Measurements from ENCODE around the gene SLA2. TPM values are rescaled to one million over a fixed set of nuclear protein-coding genes. Genes with fewer than 3 reads are reported as not detected.

Gene SLA2
- total RNA-seq, 2 donors from 2014 or later = 0.44 to 0.68 TPM

GRCh38 chr20:36654506-36654905 is 8.5 kb upstream of the SLA2 start:
- Mint-ChIP-seq H3K9me3 (no peaks in the 10 kb centered on the region), H3K27me3 (ENCODE audit: insufficient read depth) (no peaks in the 10 kb centered on the region), H3K36me3 (ENCODE audit: low read depth) (peaks cover 23% of the 10 kb centered on the region), H3K4me1 (no peaks in the 10 kb centered on the region), H3K27ac (no peak overlapping the region), H3K4me3 (no peak overlapping the region)
- Histone ChIP-seq H3K9ac (ENCODE audit: extremely low read depth, low read length, poor library complexity, severe bottlenecking) (no peak overlapping the region), H3K27me3 (ENCODE audit: control insufficient read depth, insufficient read depth, low read length, poor library complexity, severe bottlenecking) (no peaks in the 10 kb centered on the region), H3K27ac (ENCODE audit: low read depth, low read length) (no peak overlapping the region), H3K4me3 (ENCODE audit: low read length) (no peak overlapping the region), H3K36me3 (ENCODE audit: control insufficient read depth, insufficient read depth, low read length) (peaks cover 5% of the 10 kb centered on the region), H3K4me1 (ENCODE audit: control insufficient read depth, insufficient read depth, low read length) (no peaks in the 10 kb centered on the region), H3K9me3 (ENCODE audit: control insufficient read depth, low read length) (no peaks in the 10 kb centered on the region)
- no peak for DNase-seq
- no peak for TF ChIP-seq CTCF (conservative IDR thresholded peaks at IDR 0.05)
- 89 to 90% methylated on average over 8 of the region's 8 CpGs for WGBS, 2 experiments (ENCODE audit: insufficient coverage in 1 of 2, insufficient read length in 1 of 2)

GRCh38 chr20:36653456-36653855 is 7.5 kb upstream of the SLA2 start:
- no peaks in the 10 kb centered on the region for H3K27me3 ChIP-seq (ENCODE audit: control insufficient read depth, insufficient read depth, low read length, poor library complexity, severe bottlenecking)
- no peaks in the 10 kb centered on the region for H3K9me3 ChIP-seq (ENCODE audit: control insufficient read depth, low read length)
- Mint-ChIP-seq H3K27ac (no peak overlapping the region), H3K9me3 (no peaks in the 10 kb centered on the region), H3K4me3 (no peak overlapping the region), H3K27me3 (ENCODE audit: insufficient read depth) (no peaks in the 10 kb centered on the region), H3K4me1 (no peaks in the 10 kb centered on the region), H3K36me3 (ENCODE audit: low read depth) (peaks cover 20% of the 10 kb centered on the region)
- H3K4me3 ChIP-seq (ENCODE audit: low read length) = no peak overlapping the region
- H3K36me3 ChIP-seq (ENCODE audit: control insufficient read depth, insufficient read depth, low read length) = peaks cover 5% of the 10 kb centered on the region
- no peak overlapping the region for H3K27ac ChIP-seq (ENCODE audit: low read depth, low read length)
- H3K4me1 ChIP-seq (ENCODE audit: control insufficient read depth, insufficient read depth, low read length) = no peaks in the 10 kb centered on the region
- no peak for TF ChIP-seq CTCF (conservative IDR thresholded peaks at IDR 0.05)
- H3K9ac ChIP-seq (ENCODE audit: extremely low read depth, low read length, poor library complexity, severe bottlenecking) = no peak overlapping the region
- 94 to 95% methylated on average over 8 to 9 of the region's 9 CpGs for WGBS, 2 experiments (ENCODE audit: insufficient coverage in 1 of 2, insufficient read length in 1 of 2)
- DNase-seq = no peak

GRCh38 chr20:36647196-36648121 is 1.5 kb upstream of the SLA2 start:
- Histone ChIP-seq H3K27ac (ENCODE audit: low read depth, low read length) (no peak overlapping the region), H3K9me3 (ENCODE audit: control insufficient read depth, low read length) (no peaks in the 10 kb centered on the region), H3K27me3 (ENCODE audit: control insufficient read depth, insufficient read depth, low read length, poor library complexity, severe bottlenecking) (no peaks in the 10 kb centered on the region), H3K9ac (ENCODE audit: extremely low read depth, low read length, poor library complexity, severe bottlenecking) (no peak overlapping the region), H3K4me3 (ENCODE audit: low read length) (no peak overlapping the region), H3K36me3 (ENCODE audit: control insufficient read depth, insufficient read depth, low read length) (no peaks in the 10 kb centered on the region), H3K4me1 (ENCODE audit: control insufficient read depth, insufficient read depth, low read length) (peaks cover 13% of the 10 kb centered on the region)
- Mint-ChIP-seq H3K9me3 (no peaks in the 10 kb centered on the region), H3K27me3 (ENCODE audit: insufficient read depth) (no peaks in the 10 kb centered on the region), H3K36me3 (ENCODE audit: low read depth) (peaks cover 6% of the 10 kb centered on the region), H3K27ac (peak overlapping the region; percentile 65), H3K4me3 (no peak overlapping the region), H3K4me1 (peaks cover 42% of the 10 kb centered on the region)
- no peak for DNase-seq
- no peak for TF ChIP-seq CTCF (conservative IDR thresholded peaks at IDR 0.05)
- 85 to 89% methylated on average over 5 to 8 of the region's 8 CpGs for WGBS, 2 experiments (ENCODE audit: insufficient coverage in 1 of 2, insufficient read length in 1 of 2)

Measured in endodermal cell (in vitro differentiated cells).